HepG2 (cell line): ENCODE data around the gene ZNF217. TPM values are rescaled to one million over a fixed set of nuclear protein-coding genes. Genes with fewer than 3 reads are reported as not detected.

ENCODE experiments used
- EP300 ChIP-seq, 3 experiments: sonication (generic) in 1 of 3; formaldehyde crosslinking in 1 of 3; IDR thresholded peaks; 2 replicates each; pipeline versions ENCODE4 v1.5.1 to v1.6.1; 2011 to 2020; ENCODE audit warnings: low read depth in 2 of 3, low read length in 2 of 3, borderline replicate concordance in 1 of 3, improper control_type of control experiment in 1 of 3, mild to moderate bottlenecking in 1 of 3, missing genetic modification reagents in 1 of 3, moderate library complexity in 1 of 3
- HHEX ChIP-seq: IDR thresholded peaks from 2 replicates; pipeline ENCODE4 v1.6.1; 2016; ENCODE audit warnings: control low read depth
- PPARG ChIP-seq: conservative IDR thresholded peaks from 2 replicates; pipeline ENCODE4 v1.6.1; 2016; ENCODE audit warnings: missing biosample characterization, missing genetic modification reagents
- PRMT3 ChIP-seq: sonication (generic); formaldehyde crosslinking; IDR thresholded peaks from 2 replicates; pipeline ENCODE4 v1.8.1; 2022; ENCODE audit warnings: low read depth, mild to moderate bottlenecking, moderate library complexity, missing genetic modification reagents, borderline replicate concordance
- RBAK ChIP-seq: sonication (generic); formaldehyde crosslinking; IDR thresholded peaks from 2 replicates; pipeline ENCODE4 v1.5.1; 2020; ENCODE audit warnings: mild to moderate bottlenecking, missing genetic modification reagents
- RXRB ChIP-seq: IDR thresholded peaks from 2 replicates; pipeline ENCODE4 v1.6.1; 2016; ENCODE audit warnings: borderline replicate concordance, missing genetic modification reagents, missing compliant biosample characterization
- SMAD1 ChIP-seq: sonication (generic); formaldehyde crosslinking; IDR thresholded peaks from 2 replicates; pipeline ENCODE4 v1.4.0; 2020; ENCODE audit warnings: missing genetic modification reagents, low read depth, mild to moderate bottlenecking, borderline replicate concordance
- SMAD3 ChIP-seq: sonication (generic); formaldehyde crosslinking; IDR thresholded peaks from 2 replicates; pipeline ENCODE4 v1.4.0; 2020; ENCODE audit warnings: missing genetic modification reagents
- SOX13 ChIP-seq, 3 experiments: fragments of 450-650 bp in 1 of 3; sonication (generic) in 1 of 3; formaldehyde crosslinking in 1 of 3; IDR thresholded peaks in 2 of 3; conservative IDR thresholded peaks in 1 of 3; 2 replicates each; pipeline versions ENCODE4 v1.5.0 to v1.6.1; 2016 to 2020; ENCODE audit warnings: antibody characterized with exemption in 1 of 3, mild to moderate bottlenecking in 1 of 3, missing compliant biosample characterization in 1 of 3, missing genetic modification reagents in 1 of 3, moderate library complexity in 1 of 3
- SP140L ChIP-seq: sonication (generic); formaldehyde crosslinking; IDR thresholded peaks from 2 replicates; pipeline ENCODE4 v1.4.0; 2020; ENCODE audit warnings: missing genetic modification reagents, borderline replicate concordance
- TAF15 ChIP-seq: fragments of 200-400 bp; formaldehyde crosslinking; IDR thresholded peaks from one replicate; pipeline ENCODE4 v1.6.1; 2018; ENCODE audit warnings: mild to moderate bottlenecking, low read depth, low read length; ENCODE audit not compliant: poor library complexity, severe bottlenecking
- ZFP36 ChIP-seq: fragments of 150-350 bp; IDR thresholded peaks from 2 replicates; pipeline ENCODE4 v1.6.1; 2018; ENCODE audit warnings: borderline replicate concordance, low read length, low read depth; ENCODE audit not compliant: partially characterized antibody
- ZNF33B ChIP-seq: sonication (generic); formaldehyde crosslinking; IDR thresholded peaks from 2 replicates; pipeline ENCODE4 v1.5.1; 2020; ENCODE audit warnings: mild to moderate bottlenecking, missing genetic modification reagents
- ZNF678 ChIP-seq: sonication (generic); formaldehyde crosslinking; IDR thresholded peaks from 2 replicates; pipeline ENCODE4 v1.4.0; 2020; ENCODE audit warnings: mild to moderate bottlenecking, missing genetic modification reagents
- ZSCAN20 ChIP-seq: sonication (generic); formaldehyde crosslinking; IDR thresholded peaks from 2 replicates; pipeline ENCODE4 v1.4.0; 2020; ENCODE audit warnings: missing genetic modification reagents, mild to moderate bottlenecking, borderline replicate concordance
- ZSCAN22 ChIP-seq: sonication (generic); formaldehyde crosslinking; IDR thresholded peaks from 2 replicates; pipeline ENCODE4 v1.4.0; 2020; ENCODE audit warnings: mild to moderate bottlenecking, missing genetic modification reagents
- polyA plus RNA-seq, 8 experiments: library from polyadenylated mRNA; depleted of rRNA in 3 of 8; stranded (reverse) in 7 of 8; unstranded in 1 of 8; fragments of >200 nt; fragmentation: Illumina TruSeq in 4 of 8; extraction: Trizol in 4 of 8; gene quantifications; 2 replicates each; pipeline versions ENCODE4 v1.2.1 to v1.2.3, GENCODE V29; 2011 to 2016; ENCODE audit warnings: low read depth in 4 of 8, missing spikeins in 1 of 8, mixed read lengths in 1 of 8; ENCODE audit not compliant: insufficient read depth in 1 of 8
- total RNA-seq, 5 experiments: library from RNA; depleted of rRNA; stranded (reverse); fragments of >200 nt; fragmentation: Illumina TruSeq; extraction: Trizol; gene quantifications; 2 replicates each; pipeline ENCODE4 v1.2.3, GENCODE V29; 2016; ENCODE audit warnings: low read depth in 1 of 5
- TF ChIP-seq, protein P1 (sequence below): sonication (generic); formaldehyde crosslinking; IDR thresholded peaks from 2 replicates; pipeline ENCODE4 v1.5.0; 2020; ENCODE audit warnings: missing genetic modification reagents, mild to moderate bottlenecking, borderline replicate concordance
- TF ChIP-seq, protein P2 (sequence below): IDR thresholded peaks from 2 replicates; pipeline ENCODE4 v1.6.1; 2016; ENCODE audit warnings: low read depth, control low read depth
- TF ChIP-seq, protein P3 (sequence below): IDR thresholded peaks from 2 replicates; pipeline ENCODE4 v1.6.1; 2016; ENCODE audit warnings: missing genetic modification reagents, missing compliant biosample characterization
- TF ChIP-seq, protein P4 (sequence below): sonication (generic); formaldehyde crosslinking; IDR thresholded peaks from 2 replicates; pipeline ENCODE4 v1.4.0; 2020; ENCODE audit warnings: missing genetic modification reagents, borderline replicate concordance
- TF ChIP-seq, protein P5 (sequence below): sonication (generic); formaldehyde crosslinking; IDR thresholded peaks from 2 replicates; pipeline ENCODE4 v1.4.0; 2020; ENCODE audit warnings: missing genetic modification reagents

Gene ZNF217
- total and polyA plus RNA-seq, 2 of the 13 experiments (the other 11 are each of a cell fraction or from before 2014, with no cell fraction given) = 22.3 to 29.8 TPM

DNA sequence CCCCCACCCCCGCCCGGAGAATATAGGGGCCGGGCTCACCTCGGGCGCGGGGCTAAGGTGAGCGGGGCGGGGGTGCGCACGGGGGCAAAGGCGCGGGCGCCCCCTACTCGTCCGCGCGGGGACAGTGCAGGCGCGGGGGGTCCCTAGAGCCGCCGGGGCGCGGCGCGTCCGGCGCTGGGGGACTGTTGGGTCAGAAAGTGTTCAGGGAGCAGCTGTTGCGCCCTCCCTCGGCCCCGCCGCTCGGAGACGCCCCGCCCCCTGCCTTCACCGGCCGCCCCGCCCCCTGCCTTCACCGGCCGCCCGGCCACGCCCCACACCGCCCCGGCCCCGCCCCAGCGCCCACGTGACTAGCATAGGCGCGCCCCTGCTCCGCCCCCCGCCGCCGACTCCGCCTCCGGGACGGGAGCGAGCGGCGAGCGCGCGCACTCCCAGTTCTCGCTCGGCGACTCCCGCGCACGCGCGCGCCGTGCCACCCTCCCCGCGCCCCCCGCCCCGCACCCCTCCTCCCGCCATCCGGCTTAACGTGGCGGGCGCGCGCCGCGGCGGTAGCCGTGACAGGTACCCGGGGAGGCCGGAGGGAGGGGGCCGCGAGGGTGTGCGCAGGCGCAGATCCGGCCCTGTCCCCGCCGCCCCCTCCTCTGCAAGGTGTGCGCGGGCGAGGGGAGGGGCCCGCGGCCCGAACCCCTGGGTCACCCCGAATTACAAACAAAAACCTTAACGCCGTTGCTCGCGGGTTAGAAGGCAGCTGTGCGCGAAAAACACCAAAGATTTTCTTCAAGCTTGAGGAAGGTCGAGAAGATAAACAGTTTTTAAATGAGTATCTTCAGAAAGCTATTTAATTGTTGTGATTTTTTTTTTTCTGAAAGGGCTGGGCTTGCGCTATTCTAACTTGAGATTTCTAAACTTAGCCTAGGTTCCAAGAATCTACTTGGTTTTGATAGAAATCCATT, 704 bp upstream of the ZNF217 start (continued):
- TF ChIP-seq SOX13 (IDR thresholded peaks at IDR 0.05) = no peak
- TF ChIP-seq SOX13 (CRISPR knock-in tag; conservative IDR thresholded peaks at IDR 0.05 in 1 of 2, IDR thresholded peaks at IDR 0.05 in 1 of 2) = peak in 1 of 2 experiments; percentile 71; a peak in 2 of 4 replicates
- TF ChIP-seq ZSCAN20 (CRISPR knock-in tag) = no peak
- TF ChIP-seq, protein P1, sequence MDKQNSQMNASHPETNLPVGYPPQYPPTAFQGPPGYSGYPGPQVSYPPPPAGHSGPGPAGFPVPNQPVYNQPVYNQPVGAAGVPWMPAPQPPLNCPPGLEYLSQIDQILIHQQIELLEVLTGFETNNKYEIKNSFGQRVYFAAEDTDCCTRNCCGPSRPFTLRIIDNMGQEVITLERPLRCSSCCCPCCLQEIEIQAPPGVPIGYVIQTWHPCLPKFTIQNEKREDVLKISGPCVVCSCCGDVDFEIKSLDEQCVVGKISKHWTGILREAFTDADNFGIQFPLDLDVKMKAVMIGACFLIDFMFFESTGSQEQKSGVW = 0 out of 2 replicates have a peak, but pooled peaks have one; percentile 17
- TF ChIP-seq ZNF33B (CRISPR knock-in tag) = no peak
- no peak for TF ChIP-seq HHEX (CRISPR knock-in tag)
- no peak; the same call in 1 of the 2 replicates for TF ChIP-seq PPARG
- no peak for TF ChIP-seq SP140L (CRISPR knock-in tag)
- TF ChIP-seq, protein P2, sequence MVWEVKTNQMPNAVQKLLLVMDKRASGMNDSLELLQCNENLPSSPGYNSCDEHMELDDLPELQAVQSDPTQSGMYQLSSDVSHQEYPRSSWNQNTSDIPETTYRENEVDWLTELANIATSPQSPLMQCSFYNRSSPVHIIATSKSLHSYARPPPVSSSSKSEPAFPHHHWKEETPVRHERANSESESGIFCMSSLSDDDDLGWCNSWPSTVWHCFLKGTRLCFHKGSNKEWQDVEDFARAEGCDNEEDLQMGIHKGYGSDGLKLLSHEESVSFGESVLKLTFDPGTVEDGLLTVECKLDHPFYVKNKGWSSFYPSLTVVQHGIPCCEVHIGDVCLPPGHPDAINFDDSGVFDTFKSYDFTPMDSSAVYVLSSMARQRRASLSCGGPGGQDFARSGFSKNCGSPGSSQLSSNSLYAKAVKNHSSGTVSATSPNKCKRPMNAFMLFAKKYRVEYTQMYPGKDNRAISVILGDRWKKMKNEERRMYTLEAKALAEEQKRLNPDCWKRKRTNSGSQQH = no peak
- TF ChIP-seq ZFP36 = no peak
- no peak for TF ChIP-seq ZNF678 (CRISPR knock-in tag)
- no peak for TF ChIP-seq ZSCAN22 (CRISPR knock-in tag)
- TF ChIP-seq PRMT3 = no peak
- peak in 1 of 2 experiments; percentile 14; a peak in 1 of 4 replicates for TF ChIP-seq EP300 (IDR thresholded peaks at IDR 0.05; ENCODE audit: low read depth in 2 of 2, low read length in 2 of 2)
- TF ChIP-seq EP300 (CRISPR knock-in tag; IDR thresholded peaks at IDR 0.05; ENCODE audit: borderline replicate concordance) = no peak
- TF ChIP-seq, protein P3, sequence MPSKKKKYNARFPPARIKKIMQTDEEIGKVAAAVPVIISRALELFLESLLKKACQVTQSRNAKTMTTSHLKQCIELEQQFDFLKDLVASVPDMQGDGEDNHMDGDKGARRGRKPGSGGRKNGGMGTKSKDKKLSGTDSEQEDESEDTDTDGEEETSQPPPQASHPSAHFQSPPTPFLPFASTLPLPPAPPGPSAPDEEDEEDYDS = peak; percentile 75
- no peak for TF ChIP-seq RBAK
- TF ChIP-seq, protein P4, sequence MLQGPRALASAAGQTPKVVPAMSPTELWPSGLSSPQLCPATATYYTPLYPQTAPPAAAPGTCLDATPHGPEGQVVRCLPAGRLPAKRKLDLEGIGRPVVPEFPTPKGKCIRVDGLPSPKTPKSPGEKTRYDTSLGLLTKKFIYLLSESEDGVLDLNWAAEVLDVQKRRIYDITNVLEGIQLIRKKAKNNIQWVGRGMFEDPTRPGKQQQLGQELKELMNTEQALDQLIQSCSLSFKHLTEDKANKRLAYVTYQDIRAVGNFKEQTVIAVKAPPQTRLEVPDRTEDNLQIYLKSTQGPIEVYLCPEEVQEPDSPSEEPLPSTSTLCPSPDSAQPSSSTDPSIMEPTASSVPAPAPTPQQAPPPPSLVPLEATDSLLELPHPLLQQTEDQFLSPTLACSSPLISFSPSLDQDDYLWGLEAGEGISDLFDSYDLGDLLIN (CRISPR knock-in tag) = no peak
- no peak for TF ChIP-seq SMAD1 (CRISPR knock-in tag)
- TF ChIP-seq, protein P5, sequence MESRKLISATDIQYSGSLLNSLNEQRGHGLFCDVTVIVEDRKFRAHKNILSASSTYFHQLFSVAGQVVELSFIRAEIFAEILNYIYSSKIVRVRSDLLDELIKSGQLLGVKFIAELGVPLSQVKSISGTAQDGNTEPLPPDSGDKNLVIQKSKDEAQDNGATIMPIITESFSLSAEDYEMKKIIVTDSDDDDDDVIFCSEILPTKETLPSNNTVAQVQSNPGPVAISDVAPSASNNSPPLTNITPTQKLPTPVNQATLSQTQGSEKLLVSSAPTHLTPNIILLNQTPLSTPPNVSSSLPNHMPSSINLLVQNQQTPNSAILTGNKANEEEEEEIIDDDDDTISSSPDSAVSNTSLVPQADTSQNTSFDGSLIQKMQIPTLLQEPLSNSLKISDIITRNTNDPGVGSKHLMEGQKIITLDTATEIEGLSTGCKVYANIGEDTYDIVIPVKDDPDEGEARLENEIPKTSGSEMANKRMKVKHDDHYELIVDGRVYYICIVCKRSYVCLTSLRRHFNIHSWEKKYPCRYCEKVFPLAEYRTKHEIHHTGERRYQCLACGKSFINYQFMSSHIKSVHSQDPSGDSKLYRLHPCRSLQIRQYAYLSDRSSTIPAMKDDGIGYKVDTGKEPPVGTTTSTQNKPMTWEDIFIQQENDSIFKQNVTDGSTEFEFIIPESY (CRISPR knock-in tag) = no peak
- TF ChIP-seq RXRB (CRISPR knock-in tag) = peak; percentile 75
- no peak; the same call in 1 of the 2 replicates for TF ChIP-seq SMAD3 (CRISPR knock-in tag)
- TF ChIP-seq TAF15 = no peak
